GM12891 (cell line): ENCODE results near the gene BOD1L1.

ENCODE experiments used
- POLR2A ChIP-seq: IDR thresholded peaks from 2 replicates; pipeline ENCODE4 v1.6.1; 2011; ENCODE audit warnings: low read depth, low read length, control low read depth
- POLR2AphosphoS5 ChIP-seq: IDR thresholded peaks from 2 replicates; pipeline ENCODE4 v1.6.1; 2011; ENCODE audit warnings: low read depth, low read length, control low read depth
- SPI1 ChIP-seq: IDR thresholded peaks from 2 replicates; pipeline ENCODE4 v1.6.1; 2011; ENCODE audit warnings: low read depth, low read length, control low read depth
- TAF1 ChIP-seq: IDR thresholded peaks from 2 replicates; pipeline ENCODE4 v1.6.1; 2011; ENCODE audit warnings: low read depth, low read length, control low read depth

DNA sequence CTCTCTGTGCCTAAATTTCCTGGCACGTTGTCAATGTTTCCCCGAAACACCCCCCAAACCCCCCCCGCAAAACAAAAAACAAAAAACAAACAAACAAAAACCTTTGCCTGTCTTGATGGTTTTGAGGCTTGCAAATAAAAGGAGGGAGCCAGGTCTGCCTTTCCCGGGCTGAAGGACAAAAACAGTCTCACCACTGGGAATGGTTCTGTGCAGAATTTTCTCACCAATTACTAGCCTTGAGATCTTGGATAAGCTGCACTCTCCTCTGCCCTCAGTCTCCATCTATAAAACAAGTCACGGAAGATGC lies 98.8 kb downstream of the BOD1L1 start:
- no peak for TF ChIP-seq POLR2A
- no peak for TF ChIP-seq TAF1
- no peak for TF ChIP-seq POLR2AphosphoS5
- TF ChIP-seq SPI1 = no peak
